ENCODE data around the gene ITGB2.

GRCh38 chr21:44953628-44954021 is 32.9 kb upstream of the ITGB2 start:
- TF ChIP-seq POLR2A (IDR thresholded peaks at IDR 0.05) (no peak), CTCF (IDR thresholded peaks at IDR 0.05) (no peak), POLR2AphosphoS5 (IDR thresholded peaks at IDR 0.05; ENCODE audit: insufficient read depth in 1 of 2, low read depth in 1 of 2) (no peak)
